HuH-7 (cell line): ENCODE measurements around the gene TEKTIP1.
"Not testable (repeated sequence)": the region's sequence is repeated elsewhere in the genome, so short reads cannot be mapped to it uniquely, and the experiment has no call there.

Experiments
- DNase-seq: peaks from one replicate; pipeline ENCODE4 v3.0.0; 2011; ENCODE audit warnings: low spot score

The TEKTIP1 gene

DNA sequence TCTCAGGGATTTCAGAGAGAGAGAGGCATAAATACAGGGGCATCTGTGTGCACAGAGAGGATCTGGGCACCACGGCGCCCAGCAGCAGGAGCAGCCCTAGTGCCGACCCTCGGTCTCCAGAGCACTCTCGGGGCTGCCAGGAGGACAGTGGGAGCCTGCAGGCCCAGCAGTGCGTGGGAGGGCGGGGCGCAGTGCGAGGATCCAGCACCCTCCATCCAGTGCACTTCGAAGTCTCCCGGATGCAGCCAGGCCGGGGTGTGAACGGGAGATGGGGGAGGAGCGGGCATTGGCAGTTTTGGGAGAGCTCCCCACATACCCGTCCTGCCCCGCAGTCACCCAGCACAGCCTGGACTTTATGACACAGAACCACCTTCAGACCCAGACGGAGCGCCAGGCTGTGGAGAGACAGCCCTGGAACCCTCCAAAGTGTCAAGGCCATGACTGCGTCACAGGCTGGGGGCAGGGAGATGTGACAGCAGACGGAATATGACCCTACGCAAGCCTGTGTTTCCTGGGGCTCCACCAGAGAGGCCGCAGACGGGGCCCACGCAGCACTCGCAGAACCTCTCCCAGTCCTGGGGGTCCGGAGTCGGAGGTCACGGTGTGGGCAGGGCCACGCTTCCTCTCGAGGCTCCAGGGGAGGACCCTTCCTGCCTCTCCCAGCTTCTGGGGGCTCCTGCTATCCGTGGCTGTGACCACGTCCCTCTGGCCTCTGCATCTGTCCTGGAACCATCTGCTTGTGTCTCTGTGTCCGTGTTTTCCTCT, 14.7 kb upstream of the TEKTIP1 start:
- DNase-seq: no peak

DNA sequence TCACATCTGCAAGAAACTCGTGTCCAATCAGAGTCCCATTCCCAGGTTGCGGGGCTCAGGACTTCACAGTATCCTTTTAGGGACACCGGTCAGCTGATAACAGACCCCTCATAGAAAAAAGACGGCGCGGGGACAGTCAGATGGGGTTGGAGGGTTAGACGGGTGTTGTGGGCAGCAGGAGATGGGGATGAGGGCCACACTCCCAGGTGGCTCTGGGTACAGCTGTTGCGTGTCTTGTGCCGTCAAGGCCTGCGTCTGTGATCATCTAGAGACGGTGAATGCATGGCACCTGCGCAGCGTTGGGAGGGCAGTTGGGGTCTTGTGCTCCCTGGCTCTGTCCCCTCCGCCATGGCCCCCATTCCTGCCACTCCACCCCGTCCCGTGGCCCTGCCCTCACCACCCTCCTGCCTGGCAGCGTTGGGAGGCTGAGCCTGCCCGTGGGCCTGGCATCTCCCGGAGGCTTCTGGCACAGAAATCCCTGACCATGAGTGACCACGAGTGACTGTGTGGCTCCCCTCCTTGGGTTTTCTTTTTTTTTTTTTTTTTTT, 14.0 kb upstream of the TEKTIP1 start:
- DNase-seq: no peak

- DNase-seq: no peak
Observed at GRCh38 chr19:3526507-3527237, 12.3 kb upstream of the TEKTIP1 start.

- no peak for DNase-seq
Observed at GRCh38 chr19:3527238-3527910, 11.6 kb upstream of the TEKTIP1 start.

GRCh38 chr19:3528080-3528479, 10.9 kb upstream of the TEKTIP1 start:
- no peak for DNase-seq

- DNase-seq: no peak
Observed at GRCh38 chr19:3528539-3529211, 10.3 kb upstream of the TEKTIP1 start.

DNA sequence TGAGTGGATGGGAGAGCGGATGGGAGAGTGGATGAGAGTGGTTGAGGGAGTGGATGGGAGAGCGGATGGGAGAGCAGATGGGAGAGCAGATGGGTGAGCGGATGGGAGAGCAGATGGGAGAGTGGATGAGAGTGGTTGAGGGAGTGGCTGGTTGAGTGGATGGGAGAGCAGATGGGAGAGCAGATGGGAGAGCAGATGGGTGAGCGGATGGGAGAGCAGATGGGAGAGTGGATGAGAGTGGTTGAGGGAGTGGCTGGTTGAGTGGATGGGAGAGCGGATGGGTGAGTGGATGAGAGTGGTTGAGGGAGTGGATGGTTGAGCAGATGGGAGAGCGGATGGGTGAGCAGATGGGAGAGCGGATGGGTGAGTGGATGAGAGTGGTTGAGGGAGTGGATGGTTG, 9.7 kb upstream of the TEKTIP1 start:
- not testable (repeated sequence) for DNase-seq

DNA sequence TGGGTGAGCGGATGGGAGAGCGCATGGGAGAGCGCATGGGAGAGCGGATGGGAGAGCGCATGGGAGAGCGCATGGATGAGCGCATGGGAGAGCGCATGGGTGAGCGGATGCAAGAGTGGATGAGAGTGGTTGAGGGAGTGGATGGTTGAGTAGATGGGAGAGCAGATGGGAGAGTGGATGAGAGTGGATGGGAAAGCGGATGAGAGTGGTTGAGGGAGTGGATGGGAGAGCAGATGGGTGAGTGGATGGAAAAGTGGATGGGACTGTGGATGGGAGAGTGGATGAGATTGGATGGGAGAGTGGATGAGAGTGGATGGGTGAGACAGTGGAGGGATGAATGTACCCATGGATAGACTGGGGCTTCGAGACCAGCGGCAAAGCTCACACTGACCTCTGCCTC, 8.6 kb upstream of the TEKTIP1 start:
- no peak for DNase-seq

DNA sequence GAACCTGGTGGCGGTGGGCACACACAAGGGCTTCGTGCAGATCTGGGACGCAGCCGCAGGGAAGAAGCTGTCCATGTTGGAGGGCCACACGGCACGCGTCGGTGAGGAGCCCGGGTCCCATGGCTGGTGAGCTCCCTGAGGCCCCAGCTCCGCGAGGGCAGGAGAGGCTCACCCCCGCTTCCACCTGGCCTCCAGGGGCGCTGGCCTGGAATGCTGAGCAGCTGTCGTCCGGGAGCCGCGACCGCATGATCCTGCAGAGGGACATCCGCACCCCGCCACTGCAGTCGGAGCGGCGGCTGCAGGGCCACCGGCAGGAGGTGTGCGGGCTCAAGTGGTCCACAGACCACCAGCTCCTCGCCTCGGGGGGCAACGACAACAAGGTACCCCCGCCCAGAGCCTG, 7.3 kb upstream of the TEKTIP1 start:
- DNase-seq: no peak

DNA sequence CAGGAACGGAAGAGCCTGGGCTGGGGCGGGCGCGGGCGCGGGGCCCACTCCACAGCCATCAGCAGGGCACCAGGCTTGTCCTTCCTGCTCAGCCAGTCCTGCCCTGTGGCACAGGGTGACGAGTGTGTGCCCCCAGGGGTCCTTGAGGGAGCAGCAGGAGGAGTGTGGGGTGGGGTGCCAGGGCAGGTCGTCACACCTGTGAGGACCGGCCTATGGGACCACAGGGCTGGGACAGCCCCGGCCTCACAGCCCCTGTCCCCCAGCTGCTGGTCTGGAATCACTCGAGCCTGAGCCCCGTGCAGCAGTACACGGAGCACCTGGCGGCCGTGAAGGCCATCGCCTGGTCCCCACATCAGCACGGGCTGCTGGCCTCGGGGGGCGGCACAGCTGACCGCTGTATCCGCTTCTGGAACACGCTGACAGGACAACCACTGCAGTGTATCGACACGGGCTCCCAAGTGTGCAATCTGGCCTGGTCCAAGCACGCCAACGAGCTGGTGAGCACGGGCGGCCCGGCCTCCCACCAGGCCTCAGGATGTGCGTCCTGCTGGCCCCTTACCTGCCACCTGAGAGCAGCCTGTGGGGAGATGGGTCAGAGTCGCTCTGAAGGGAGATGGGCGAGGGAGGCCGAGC, 6.7 kb upstream of the TEKTIP1 start:
- DNase-seq: no peak

DNA sequence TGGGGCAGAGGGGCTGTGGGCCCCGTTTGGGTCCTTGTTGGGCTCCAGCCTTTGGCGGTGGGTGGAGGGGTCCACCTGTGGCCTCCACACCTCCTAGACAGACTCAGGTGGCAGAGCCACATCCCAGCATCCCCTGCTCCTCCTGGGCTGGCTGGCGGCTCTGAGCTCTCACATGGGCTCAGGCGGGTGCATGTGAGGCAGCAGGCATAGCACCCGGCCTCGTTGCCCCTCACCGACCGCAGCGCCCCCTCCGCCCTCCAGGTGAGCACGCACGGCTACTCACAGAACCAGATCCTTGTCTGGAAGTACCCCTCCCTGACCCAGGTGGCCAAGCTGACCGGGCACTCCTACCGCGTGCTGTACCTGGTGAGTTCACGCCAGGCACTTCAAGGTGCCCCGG, 5.9 kb upstream of the TEKTIP1 start:
- DNase-seq: no peak

DNA sequence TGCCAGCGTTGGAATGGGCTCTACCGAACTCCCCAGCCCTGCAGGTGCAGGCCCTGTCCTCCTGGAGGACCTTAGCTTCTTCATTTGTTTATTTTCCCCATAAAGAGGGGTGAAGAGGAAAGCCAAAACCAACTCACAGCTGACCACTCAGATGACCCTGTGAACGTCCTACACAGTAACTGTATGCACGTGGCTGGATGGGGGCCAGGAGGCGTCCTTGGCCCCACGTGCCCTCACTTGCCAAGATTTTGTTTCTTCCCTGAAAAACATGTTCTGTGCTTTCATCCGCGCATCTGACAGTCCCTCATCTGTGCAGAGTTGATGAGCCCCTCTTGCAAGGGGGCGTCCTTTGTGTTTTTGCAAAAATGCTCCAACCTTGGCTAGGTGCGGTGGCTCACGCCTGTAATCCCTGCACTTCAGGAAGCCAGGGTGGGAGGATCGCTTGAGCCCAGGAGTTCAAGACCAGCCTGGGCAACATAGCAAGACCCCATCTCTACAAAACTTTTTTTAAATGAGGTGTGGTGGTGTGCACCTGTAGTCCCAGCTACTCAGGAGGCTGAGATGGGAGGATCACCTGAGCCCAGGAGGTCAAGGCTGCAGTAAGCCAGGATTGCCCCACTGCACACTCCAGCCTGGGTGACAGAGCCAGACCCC, 5.3 kb upstream of the TEKTIP1 start:
- DNase-seq: no peak

DNA sequence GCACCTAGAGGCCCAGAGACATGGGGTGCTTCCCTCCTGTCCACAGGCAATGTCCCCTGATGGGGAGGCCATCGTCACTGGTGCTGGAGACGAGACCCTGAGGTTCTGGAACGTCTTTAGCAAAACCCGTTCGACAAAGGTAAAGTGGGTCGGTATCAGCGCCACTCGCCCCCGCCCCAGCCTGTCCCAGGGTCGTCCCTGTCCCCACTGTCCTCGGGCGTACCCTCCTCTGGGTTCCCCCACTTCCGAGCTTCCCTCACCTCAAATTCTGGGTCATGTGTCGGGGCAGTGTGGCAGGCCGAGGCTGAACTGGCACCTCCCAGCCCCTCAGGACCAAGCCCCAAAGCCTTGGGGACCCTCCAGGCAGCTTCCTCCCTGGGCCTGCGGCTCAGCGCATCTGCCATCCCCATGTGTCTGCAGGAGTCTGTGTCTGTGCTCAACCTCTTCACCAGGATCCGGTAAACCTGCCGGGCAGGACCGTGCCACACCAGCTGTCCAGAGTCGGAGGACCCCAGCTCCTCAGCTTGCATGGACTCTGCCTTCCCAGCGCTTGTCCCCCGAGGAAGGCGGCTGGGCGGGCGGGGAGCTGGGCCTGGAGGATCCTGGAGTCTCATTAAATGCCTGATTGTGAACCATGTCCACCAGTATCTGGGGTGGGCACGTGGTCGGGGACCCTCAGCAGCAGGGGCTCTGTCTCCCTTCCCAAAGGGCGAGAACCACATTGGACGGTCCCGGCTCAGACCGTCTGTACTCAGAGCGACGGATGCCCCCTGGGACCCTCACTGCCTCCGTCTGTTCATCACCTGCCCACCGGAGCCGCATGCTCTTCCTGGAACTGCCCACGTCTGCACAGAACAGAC, 4.4 kb upstream of the TEKTIP1 start:
- DNase-seq: no peak

- DNase-seq: no peak
Observed at GRCh38 chr19:3535235-3535535, 3.8 kb upstream of the TEKTIP1 start.

GRCh38 chr19:3535563-3535965, 3.4 kb upstream of the TEKTIP1 start:
- no peak for DNase-seq

DNA sequence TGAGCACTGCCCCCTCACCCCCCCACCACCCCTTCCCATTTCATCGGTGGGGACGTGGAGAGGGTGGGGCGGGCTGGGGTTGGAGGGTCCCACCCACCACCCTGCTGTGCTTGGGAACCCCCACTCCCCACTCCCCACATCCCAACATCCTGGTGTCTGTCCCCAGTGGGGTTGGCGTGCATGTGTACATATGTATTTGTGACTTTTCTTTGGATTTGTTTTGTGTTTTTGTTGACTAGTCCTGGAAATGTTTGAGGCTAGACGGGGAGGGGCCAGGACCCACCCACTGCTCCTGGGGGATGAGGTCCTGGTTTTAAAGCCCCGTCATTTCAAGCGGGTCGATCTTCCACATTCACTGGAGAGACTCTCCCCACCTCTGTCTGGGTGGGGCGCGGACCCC, 3.0 kb upstream of the TEKTIP1 start:
- DNase-seq: no peak

DNA sequence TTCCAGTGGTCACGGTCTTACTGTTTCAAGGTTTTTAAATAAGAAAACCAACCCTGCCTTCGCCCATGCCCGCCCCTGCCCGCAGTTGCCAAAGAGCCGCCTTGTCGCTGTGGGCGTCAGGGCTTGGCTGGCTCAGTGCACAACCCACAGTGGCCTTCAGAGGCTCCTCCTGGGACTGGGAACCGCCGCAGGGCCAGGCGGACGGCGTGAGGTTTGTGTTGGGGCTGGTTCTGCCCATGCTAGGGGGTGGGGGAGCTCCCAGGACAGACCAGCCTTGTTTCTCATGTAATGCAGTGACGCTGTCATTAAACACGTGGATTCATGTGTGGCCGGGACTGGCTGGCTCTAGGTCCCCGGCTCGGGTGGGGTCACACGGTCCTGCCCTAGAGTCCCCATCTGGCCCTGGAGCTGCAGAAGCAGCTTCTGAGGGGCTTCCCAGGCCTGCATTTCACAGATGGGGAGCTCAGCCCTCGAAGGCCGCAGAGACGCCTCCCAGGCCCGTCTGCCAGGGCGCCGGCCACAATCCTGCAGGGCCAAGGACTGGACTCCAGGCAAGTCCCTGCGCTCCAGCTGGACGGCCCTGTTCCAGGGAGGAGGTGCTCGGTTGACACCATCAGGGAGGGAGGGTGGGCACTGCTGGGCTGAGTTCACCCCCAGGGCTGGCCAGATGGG, 2.4 kb upstream of the TEKTIP1 start:
- DNase-seq: no peak

DNA sequence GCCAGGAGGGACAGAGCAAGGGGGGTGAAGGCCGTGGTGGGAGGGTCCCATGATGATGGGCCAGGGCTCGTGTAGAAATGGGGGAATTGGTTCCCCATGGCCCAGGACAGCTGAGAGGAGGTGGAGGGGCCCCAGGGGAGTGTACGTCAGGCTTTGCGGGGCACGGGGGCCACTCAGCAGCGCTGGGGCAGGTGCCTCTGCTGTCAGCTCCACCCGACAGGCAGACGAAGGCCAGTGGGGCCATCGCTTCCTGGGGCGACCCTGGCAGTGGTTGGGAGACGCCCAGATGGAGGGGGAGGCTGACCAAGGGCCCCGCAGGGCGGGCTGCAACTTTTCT, 1.9 kb upstream of the TEKTIP1 start:
- DNase-seq: no peak

- no peak for DNase-seq
Observed at GRCh38 chr19:3537438-3538240, 1.3 kb upstream of the TEKTIP1 start.
